HG03066 (cell line): ENCODE results near the gene BCL3.
"Not testable (repeated sequence)": the region's sequence is repeated elsewhere in the genome, so short reads cannot be mapped to it uniquely, and the experiment has no call there.

Experiments
- ATAC-seq: cut with Tn5 transposase; IDR thresholded peaks from one replicate; pipeline ENCODE4 v1.9.1; 2021; ENCODE audit warnings: low read depth; ENCODE audit not compliant: unreplicated experiment

BCL3 gene

GRCh38 chr19:44748426-44749254, at the start of gene BCL3:
Gene BCL3, plus strand, starts transcription at chr19:44748708. Its CDS starts 83 bp downstream, at chr19:44748791.
- ATAC-seq = no peak

- ATAC-seq = no peak
These were observed 48.0 kb upstream of the BCL3 start for GRCh38 chr19:44700547-44700946.

- no peak for ATAC-seq
These were observed 47.3 kb upstream of the BCL3 start for GRCh38 chr19:44701228-44701627.

GRCh38 chr19:44702551-44703176, 45.8 kb upstream of the BCL3 start:
- ATAC-seq = no peak

- ATAC-seq = no peak
These were observed 45.0 kb upstream of the BCL3 start for GRCh38 chr19:44703336-44704078.

GRCh38 chr19:44704982-44705381, 43.5 kb upstream of the BCL3 start:
- ATAC-seq = no peak

- no peak for ATAC-seq
These were observed 43.0 kb upstream of the BCL3 start for GRCh38 chr19:44705502-44706010.

GRCh38 chr19:44706506-44707236, 41.8 kb upstream of the BCL3 start:
- no peak for ATAC-seq

- ATAC-seq = no peak
These were observed 40.7 kb upstream of the BCL3 start for GRCh38 chr19:44707794-44708193.

GRCh38 chr19:44708940-44709339, 39.6 kb upstream of the BCL3 start:
- ATAC-seq = no peak

- not testable (repeated sequence) for ATAC-seq
These were observed 38.9 kb upstream of the BCL3 start for GRCh38 chr19:44709434-44710266.

GRCh38 chr19:44710483-44710882, 38.0 kb upstream of the BCL3 start:
- ATAC-seq = no peak

GRCh38 chr19:44712864-44713515, 35.5 kb upstream of the BCL3 start:
- ATAC-seq = no peak

- ATAC-seq = no peak
These were observed 33.8 kb upstream of the BCL3 start for GRCh38 chr19:44714597-44715169.

GRCh38 chr19:44717603-44718002, 30.9 kb upstream of the BCL3 start:
- ATAC-seq = no peak

- no peak for ATAC-seq
These were observed 29.9 kb upstream of the BCL3 start for GRCh38 chr19:44718441-44719261.

GRCh38 chr19:44719262-44719701, 29.2 kb upstream of the BCL3 start:
- ATAC-seq = no peak

- ATAC-seq = not testable (repeated sequence)
These were observed 28.1 kb upstream of the BCL3 start for GRCh38 chr19:44720396-44720795.
